Ovary (tissue), 9 donors: ENCODE results near the gene PARVA. TPM values are rescaled to one million over a fixed set of nuclear protein-coding genes. Genes with fewer than 3 reads are reported as not detected.

Experiments
- DNase-seq, 5 donors: peaks; one replicate each; pipeline ENCODE4 v3.0.0-alpha.2; 2019 to 2020
- H3K27ac ChIP-seq, 2 donors: fragments of 200-600 bp; one replicate each; pipeline versions ENCODE4 v1.5.1 to v1.8.0; 2019 to 2022
- H3K27me3 ChIP-seq: fragments of 200-600 bp; one replicate; pipeline ENCODE4 v1.8.0; 2022
- H3K36me3 ChIP-seq: fragments of 200-600 bp; sonication (generic); one replicate; pipeline ENCODE4 v1.5.1; 2019
- H3K4me1 ChIP-seq: one replicate; pipeline ENCODE4 v1.8.1; 2013; ENCODE audit warnings: mild to moderate bottlenecking, moderate library complexity; ENCODE audit not compliant: insufficient read depth
- H3K4me3 ChIP-seq: fragments of 200-600 bp; sonication (generic); one replicate; pipeline ENCODE4 v1.5.1; 2017
- H3K9me3 ChIP-seq, 2 donors: fragments of 200-600 bp in 1 of 2; sonication (generic) in 1 of 2; one replicate each; pipeline versions ENCODE4 v1.5.1 to v1.8.1; 2013 to 2019; ENCODE audit warnings: mild to moderate bottlenecking in 1 of 2, moderate library complexity in 1 of 2
- CTCF ChIP-seq, 3 donors: fragments of 450-650 bp in 2 of 3; fragments of 200-600 bp in 1 of 3; IDR thresholded peaks; one replicate each; pipeline versions ENCODE4 v1.5.1 to v1.8.0; 2016 to 2022; ENCODE audit warnings: antibody characterized with exemption in 3 of 3, mild to moderate bottlenecking in 1 of 3
- EP300 ChIP-seq: sonication (generic); formaldehyde crosslinking; IDR thresholded peaks from one replicate; pipeline ENCODE4 v1.6.1; 2017; ENCODE audit warnings: antibody characterized with exemption
- POLR2A ChIP-seq: fragments of 450-650 bp; IDR thresholded peaks from one replicate; pipeline ENCODE4 v1.6.1; 2017; ENCODE audit warnings: antibody characterized with exemption, mild to moderate bottlenecking, moderate library complexity
- WGBS, 3 donors: extraction: QIAGEN DNeasy Blood & Tissue Kit in 1 of 3; methylation state at CpG; one replicate each; pipeline versions ENCODE4 v1.1.5 to v1.1.7; 2013 to 2017; 5-methylcytosine and 5-hydroxymethylcytosine counted together
- intact Hi-C, 4 donors: fragments of 100-400 bp; cut with DNase I; formaldehyde crosslinking; loops; one replicate each; pipeline versions ENCODE4 v1.11.0 to v1.15.1; 2022 to 2023
- polyA plus RNA-seq, 2 donors: library from polyadenylated mRNA; stranded (reverse); fragments of 200-250 nt in 1 of 2; fragments of 350-450 nt in 1 of 2; fragmentation: Illumina TruSeq in 1 of 2; extraction: RNeasy Lipid Tissue Mini Kit (QIAGEN cat#74804) in 1 of 2; gene quantifications; one replicate each; pipeline ENCODE4 v1.2.3, GENCODE V29; 2013 to 2014
- total RNA-seq, 7 donors: library from RNA; depleted of rRNA in 2 of 7; stranded (reverse); fragments of >200 nt in 2 of 7; fragmentation: NEBNext Ultra II Directional in 3 of 7; extraction: Animal tissue kit (Norgen Biotek cat#: 25700) in 3 of 7; gene quantifications; one replicate each; pipeline versions ENCODE4 v1.1.0 to v1.2.4, GENCODE V29; 2016 to 2023
- donor health status: DM: no; HTN: no; CAD: no; lungs with moderate emphysema.
- donor health status: DM: no; HTN: no; CAD: no.
- donor health status: Bipolar disorder and iron deficiency.
- donor health status: DM: yes; HTN: yes; CAD: no.
- donor health status: DM: no; HTN: no; CAD: no.
- donor health status: DM: yes; HTN: yes; CAD: no.

PARVA gene
- total and polyA plus RNA-seq, 9 donors: 28.4 to 126 (median 89.8) TPM

DNA sequence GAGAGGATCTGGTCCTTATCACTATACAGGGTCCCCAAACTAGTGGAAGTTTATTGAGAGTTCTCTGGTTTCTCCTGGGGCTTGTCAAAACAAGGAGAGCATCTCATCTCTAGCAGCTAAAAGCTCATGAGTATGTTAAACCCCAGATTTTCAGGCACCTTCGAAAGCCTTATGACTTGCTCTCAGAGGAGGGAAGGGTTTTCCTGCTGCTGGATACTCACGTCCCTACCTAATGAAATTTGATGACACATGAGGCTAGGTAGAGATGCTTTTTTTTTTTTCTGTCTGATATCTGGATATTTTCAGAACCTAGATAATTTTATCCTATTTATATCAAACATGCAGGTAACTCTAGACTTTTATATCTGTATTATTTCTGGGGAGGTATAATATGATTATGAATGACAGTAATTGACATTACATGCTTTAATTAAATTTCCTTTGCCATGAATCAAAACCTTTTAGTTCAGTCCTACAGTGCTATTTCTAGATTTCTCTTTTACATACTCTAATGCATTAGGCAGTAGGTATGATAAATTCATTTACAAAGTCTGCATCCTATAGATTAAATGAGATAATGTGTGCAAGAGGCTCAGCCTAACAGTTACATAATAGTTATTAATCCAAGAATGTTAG is 73.9 kb downstream of the PARVA start:
- Histone ChIP-seq H3K4me3 (no peak overlapping the region), H3K9me3 (no peaks in the 10 kb centered on the region), H3K27me3 (no peaks in the 10 kb centered on the region), H3K27ac (no peak overlapping the region), H3K4me1 (peaks cover 15% of the 10 kb centered on the region), H3K36me3 (no peaks in the 10 kb centered on the region)
- intact Hi-C loops: no loop called here
- TF ChIP-seq POLR2A (no peak), EP300 (no peak), CTCF (IDR thresholded peaks at IDR 0.05) (no peak)
- no peak for DNase-seq
- WGBS, 3 donors: 93 to 98% (median 95%) methylated on average over 2 of the region's 2 CpGs

DNA sequence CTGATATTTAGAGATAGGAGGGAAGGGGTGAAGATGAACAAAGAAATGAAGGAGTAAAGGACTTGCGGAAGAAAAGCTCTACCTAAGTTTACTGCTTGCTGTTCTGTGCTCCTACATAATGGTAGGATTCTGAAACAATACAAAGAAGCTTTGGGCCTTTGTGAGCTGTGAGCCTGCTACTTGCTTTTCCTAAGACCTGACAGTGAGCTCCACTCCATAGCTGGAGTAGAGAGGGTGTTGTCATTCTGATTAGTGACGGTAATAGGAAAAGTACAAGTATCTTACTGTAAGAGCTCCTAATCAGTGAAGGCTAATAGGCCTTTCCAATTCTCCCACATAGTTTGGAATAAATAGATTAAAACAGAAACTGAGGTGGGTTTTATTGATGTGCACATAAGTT is 75.9 kb downstream of the PARVA start:
- Histone ChIP-seq H3K4me1 (peaks cover 26% of the 10 kb centered on the region), H3K9me3 (no peaks in the 10 kb centered on the region), H3K27ac (no peak overlapping the region), H3K36me3 (no peaks in the 10 kb centered on the region), H3K27me3 (no peaks in the 10 kb centered on the region), H3K4me3 (no peak overlapping the region)
- intact Hi-C loops: no loop called here
- TF ChIP-seq POLR2A (no peak), EP300 (no peak), CTCF (IDR thresholded peaks at IDR 0.05) (no peak)
- 80 to 94% (median 90%) methylated on average over 2 of the region's 2 CpGs for WGBS, 3 donors
- no peak for DNase-seq

DNA sequence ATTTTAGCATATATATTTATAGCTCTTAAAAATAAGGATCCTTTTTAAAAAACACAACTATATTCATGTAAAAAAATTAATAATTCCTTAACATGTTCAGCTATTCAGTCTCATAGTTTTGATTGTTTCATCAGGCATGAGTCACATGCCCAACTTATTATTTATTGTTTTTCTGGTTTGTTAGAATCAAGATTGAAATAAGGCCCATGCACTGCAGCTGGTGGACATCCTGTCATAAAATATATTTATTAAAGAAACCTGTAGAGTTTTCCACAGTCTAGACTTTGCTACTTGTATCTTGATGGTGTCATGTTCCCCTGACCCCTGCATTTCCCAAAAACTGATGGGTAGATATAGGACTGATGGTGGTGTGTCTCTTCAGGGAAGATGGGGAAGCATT is 77.4 kb downstream of the PARVA start:
- H3K4me3 ChIP-seq: no peak overlapping the region
- intact Hi-C loops: no loop called here
- no peak overlapping the region for H3K27ac ChIP-seq
- H3K4me1 ChIP-seq: peaks cover 31% of the 10 kb centered on the region
- H3K27me3 ChIP-seq: no peaks in the 10 kb centered on the region
- no peaks in the 10 kb centered on the region for H3K9me3 ChIP-seq
- TF ChIP-seq POLR2A (no peak), CTCF (IDR thresholded peaks at IDR 0.05) (no peak), EP300 (no peak)
- DNase-seq: no peak
- H3K36me3 ChIP-seq: no peaks in the 10 kb centered on the region

DNA sequence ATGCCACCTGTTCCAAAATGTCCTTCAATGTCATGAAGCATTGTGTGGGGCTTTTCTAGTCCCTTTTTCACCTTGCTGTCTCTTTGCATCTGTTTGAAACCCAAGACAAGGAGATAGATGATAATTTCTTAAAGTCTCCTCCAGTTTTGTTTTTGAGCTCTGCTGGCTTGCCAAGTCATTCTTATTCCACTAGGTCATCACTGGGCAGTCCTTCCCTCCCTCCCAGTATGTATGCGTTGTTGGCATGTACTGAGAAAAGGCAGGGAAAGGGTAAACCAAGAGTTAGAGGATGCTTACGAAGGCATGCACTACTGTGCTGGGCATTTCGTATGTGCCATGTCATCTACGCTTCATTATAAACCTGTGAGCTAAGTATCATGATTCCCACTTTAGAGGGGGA is 78.6 kb downstream of the PARVA start:
- no peaks in the 10 kb centered on the region for H3K9me3 ChIP-seq
- no peaks in the 10 kb centered on the region for H3K36me3 ChIP-seq
- no peaks in the 10 kb centered on the region for H3K27me3 ChIP-seq
- H3K4me3 ChIP-seq: no peak overlapping the region
- H3K27ac ChIP-seq: no peak overlapping the region
- 74 to 84% (median 78%) methylated on average over 4 of the region's 4 CpGs for WGBS, 3 donors
- TF ChIP-seq POLR2A (no peak), CTCF (IDR thresholded peaks at IDR 0.05) (no peak), EP300 (no peak)
- no peak for DNase-seq
- intact Hi-C loops: no loop called here
- H3K4me1 ChIP-seq: peaks cover 33% of the 10 kb centered on the region
